Trophoblast cell (in vitro differentiated cells and primary cell): ENCODE measurements around the gene MTLN.
"Not testable (repeated sequence)": the region's sequence is repeated elsewhere in the genome, so short reads cannot be mapped to it uniquely, and the experiment has no call there.

Source experiments
- DNase-seq, 2 donors: peaks; one replicate each; pipeline ENCODE4 v3.0.0-alpha.2; 2016
- H2AFZ ChIP-seq: 2 replicates; pipeline ENCODE4 v1.6.1; 2013; ENCODE audit warnings: low read length, moderate library complexity, mild to moderate bottlenecking; ENCODE audit not compliant: insufficient read depth, poor library complexity
- H2AK5ac ChIP-seq: 2 replicates; pipeline ENCODE4 v1.6.1; 2013; ENCODE audit warnings: mild to moderate bottlenecking, low read length
- H2BK120ac ChIP-seq: 2 replicates; pipeline ENCODE4 v1.6.1; 2013; ENCODE audit warnings: low read length, mild to moderate bottlenecking, moderate library complexity; ENCODE audit not compliant: insufficient read depth, poor library complexity
- H2BK12ac ChIP-seq: 2 replicates; pipeline ENCODE4 v1.6.1; 2013; ENCODE audit warnings: mild to moderate bottlenecking, low read length, moderate library complexity
- H2BK5ac ChIP-seq: 2 replicates; pipeline ENCODE4 v1.6.1; 2013; ENCODE audit warnings: low read length, low read depth, moderate library complexity, mild to moderate bottlenecking; ENCODE audit not compliant: poor library complexity
- H3K14ac ChIP-seq: 2 replicates; pipeline ENCODE4 v1.6.1; 2013; ENCODE audit warnings: mild to moderate bottlenecking, low read length
- H3K18ac ChIP-seq: 2 replicates; pipeline ENCODE4 v1.6.1; 2013; ENCODE audit warnings: mild to moderate bottlenecking, low read length
- H3K23ac ChIP-seq: 2 replicates; pipeline ENCODE4 v1.6.1; 2013; ENCODE audit warnings: low read length
- H3K27ac ChIP-seq: 2 replicates; pipeline ENCODE4 v1.5.1; 2013; ENCODE audit warnings: low read depth, mild to moderate bottlenecking, inconsistent platforms, low read length, moderate library complexity
- H3K27me3 ChIP-seq: 2 replicates; pipeline ENCODE4 v1.6.1; 2013; ENCODE audit warnings: inconsistent platforms, mild to moderate bottlenecking, low read length, moderate library complexity; ENCODE audit not compliant: insufficient read depth
- H3K36me3 ChIP-seq, 2 experiments: 1 replicate in 1 of 2; 2 replicates in 1 of 2; pipeline ENCODE4 v1.6.1; 2013; ENCODE audit warnings: low read length in 2 of 2, mild to moderate bottlenecking in 2 of 2, moderate library complexity in 1 of 2; ENCODE audit not compliant: insufficient read depth in 2 of 2, control insufficient read depth in 1 of 2
- H3K4ac ChIP-seq: 2 replicates; pipeline ENCODE4 v1.6.1; 2013; ENCODE audit warnings: low read depth, mild to moderate bottlenecking, low read length, moderate library complexity
- H3K4me1 ChIP-seq, 2 experiments: 1 replicate in 1 of 2; 2 replicates in 1 of 2; pipeline ENCODE4 v1.6.1; 2013; ENCODE audit warnings: low read length in 2 of 2, mild to moderate bottlenecking in 2 of 2, moderate library complexity in 1 of 2; ENCODE audit not compliant: insufficient read depth in 2 of 2, control insufficient read depth in 1 of 2
- H3K4me2 ChIP-seq: 2 replicates; pipeline ENCODE4 v1.6.1; 2013; ENCODE audit warnings: inconsistent platforms, mild to moderate bottlenecking, low read length, moderate library complexity
- H3K4me3 ChIP-seq: 2 replicates; pipeline ENCODE4 v1.5.1; 2013; ENCODE audit warnings: mild to moderate bottlenecking, low read depth, low read length, inconsistent platforms
- H3K79me1 ChIP-seq: one replicate; pipeline ENCODE4 v1.6.1; 2013; ENCODE audit warnings: low read length
- H3K79me2 ChIP-seq: 2 replicates; pipeline ENCODE4 v1.6.1; 2013; ENCODE audit warnings: low read length, mild to moderate bottlenecking; ENCODE audit not compliant: control insufficient read depth, insufficient read depth, poor library complexity
- H3K9ac ChIP-seq: 2 replicates; pipeline ENCODE4 v1.6.1; 2013; ENCODE audit warnings: mild to moderate bottlenecking, low read length
- H3K9me3 ChIP-seq: 2 replicates; pipeline ENCODE4 v1.6.1; 2013; ENCODE audit warnings: low read depth, mild to moderate bottlenecking, control low read depth, inconsistent platforms, low read length; ENCODE audit not compliant: insufficient read depth
- H4K12ac ChIP-seq: 2 replicates; pipeline ENCODE4 v1.6.1; 2013; ENCODE audit warnings: low read depth, mild to moderate bottlenecking, low read length, moderate library complexity
- H4K8ac ChIP-seq: 2 replicates; pipeline ENCODE4 v1.6.1; 2013; ENCODE audit warnings: low read depth, mild to moderate bottlenecking, low read length, moderate library complexity
- H4K91ac ChIP-seq: one replicate; pipeline ENCODE4 v1.6.1; 2013; ENCODE audit warnings: low read depth, mild to moderate bottlenecking, low read length, moderate library complexity
- WGBS: extraction: QIAGEN DNeasy Blood & Tissue Kit; methylation state at CpG from one replicate; pipeline ENCODE4 v1.1.7; 2013; ENCODE audit warnings: missing lambda C conversion rate; ENCODE audit not compliant: insufficient read length, insufficient coverage; ENCODE audit errors: extremely low coverage; 5-methylcytosine and 5-hydroxymethylcytosine counted together

MTLN gene

GRCh38 chr2:110213522-110213921 lies 1.2 kb upstream of the MTLN start:
- not testable (repeated sequence) for H3K18ac ChIP-seq, H4K8ac ChIP-seq, H3K14ac ChIP-seq, H2AK5ac ChIP-seq, H3K4me2 ChIP-seq, H3K79me1 ChIP-seq, H3K4ac ChIP-seq, H3K23ac ChIP-seq, H3K4me3 ChIP-seq, DNase-seq, H2BK12ac ChIP-seq, H3K27ac ChIP-seq, H2BK120ac ChIP-seq, H4K12ac ChIP-seq, H4K91ac ChIP-seq, H3K27me3 ChIP-seq, H3K79me2 ChIP-seq, H3K9me3 ChIP-seq, H2BK5ac ChIP-seq, H2AFZ ChIP-seq, H3K4me1 ChIP-seq, H3K9ac ChIP-seq
- WGBS = no CpG with 5 or more reads among the region's 3 CpGs
- peaks cover 3 to 12% of the 10 kb centered on the region in 2 experiments for H3K36me3 ChIP-seq

DNA sequence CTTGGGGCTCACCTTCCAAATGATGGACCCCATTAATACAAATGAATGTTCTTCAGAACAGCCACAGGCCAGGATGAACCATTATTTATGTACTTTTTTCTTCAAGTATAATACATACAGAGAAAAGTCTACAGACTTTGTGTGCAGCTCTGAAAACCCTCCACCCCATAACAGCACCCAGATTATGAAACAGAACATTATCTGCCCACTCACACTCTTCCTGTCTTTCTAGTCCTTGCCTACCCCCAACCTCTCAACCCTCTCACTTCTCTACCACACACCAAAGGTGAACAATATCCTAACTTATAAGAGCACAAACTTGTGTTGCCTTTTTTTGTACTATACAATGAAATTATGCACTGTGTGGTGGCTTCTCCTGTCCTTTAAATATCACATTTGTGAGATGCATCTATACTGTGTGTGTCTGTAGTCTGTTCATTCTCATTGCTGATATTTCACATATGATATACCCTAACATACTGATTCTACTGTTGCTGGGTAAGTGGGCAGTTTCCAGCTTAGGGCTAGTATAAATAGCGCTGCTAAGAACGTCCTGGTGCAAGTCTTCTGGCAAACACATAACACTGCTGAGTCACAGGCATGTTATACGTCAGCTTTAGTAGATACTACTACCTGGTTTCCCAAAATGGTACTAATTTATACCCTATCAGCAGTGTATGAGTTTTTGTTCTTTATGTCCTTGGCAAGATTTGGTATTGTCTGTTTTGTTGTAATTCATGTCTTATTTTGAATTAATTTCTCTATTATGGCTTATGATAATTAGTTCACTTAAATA lies 6.5 kb downstream of the MTLN start:
- Histone ChIP-seq H3K27me3 (no peaks in the 10 kb centered on the region), H3K4me1 (peaks cover 3% of the 10 kb centered on the region in 2 experiments), H3K4ac (no peak overlapping the region), H4K91ac (no peak overlapping the region), H2BK120ac (no peak overlapping the region), H2BK5ac (no peak overlapping the region), H4K12ac (no peak overlapping the region), H3K79me2 (no peaks in the 10 kb centered on the region), H3K18ac (no peak overlapping the region), H3K79me1 (peaks cover 5% of the 10 kb centered on the region), H3K4me2 (no peak overlapping the region), H2AK5ac (no peak overlapping the region), H4K8ac (no peak overlapping the region), H3K9me3 (no peaks in the 10 kb centered on the region), H3K14ac (no peak overlapping the region), H3K36me3 (peaks cover 1 to 10% of the 10 kb centered on the region in 2 experiments), H3K27ac (no peak overlapping the region), H3K23ac (no peak overlapping the region), H3K4me3 (no peak overlapping the region), H2BK12ac (no peak overlapping the region), H2AFZ (no peak overlapping the region), H3K9ac (no peak overlapping the region)
- no CpG with 5 or more reads among the region's 3 CpGs for WGBS
- peak in 1 of 2 donors; percentile 6 for DNase-seq

- H3K4me2 ChIP-seq = peak within 1 kb of the TSS; percentile 91
- H3K9me3 ChIP-seq = no peaks in the 10 kb centered on the region
- H3K4me1 ChIP-seq = peaks cover 3% of the 10 kb centered on the region in 2 experiments
- H3K18ac ChIP-seq = peak within 1 kb of the TSS; percentile 1
- H3K23ac ChIP-seq = no peak within 1 kb of the TSS
- no peak within 1 kb of the TSS for H3K27ac ChIP-seq
- no peaks in the 10 kb centered on the region for H3K79me2 ChIP-seq
- peak within 1 kb of the TSS; percentile 14 for H3K9ac ChIP-seq
- H3K36me3 ChIP-seq = peaks cover 0 to 5% of the 10 kb centered on the region in 2 experiments
- DNase-seq = peak; percentile 99
- peak within 1 kb of the TSS; percentile 75 for H4K91ac ChIP-seq
- no peak within 1 kb of the TSS for H3K4ac ChIP-seq
- H3K14ac ChIP-seq = no peak within 1 kb of the TSS
- H2AK5ac ChIP-seq = no peak within 1 kb of the TSS
- no peak within 1 kb of the TSS for H2BK12ac ChIP-seq
- WGBS = 100% methylated on average over 2 of the region's 43 CpGs
- H4K8ac ChIP-seq = peak within 1 kb of the TSS; percentile 86
- peak within 1 kb of the TSS; percentile 52 for H2BK120ac ChIP-seq
- peak within 1 kb of the TSS; percentile 76 for H3K4me3 ChIP-seq
- peak within 1 kb of the TSS; percentile 98 for H2AFZ ChIP-seq
- H2BK5ac ChIP-seq = no peak within 1 kb of the TSS
- H4K12ac ChIP-seq = peak within 1 kb of the TSS; percentile 9
- H3K79me1 ChIP-seq = peaks cover 5% of the 10 kb centered on the region
- H3K27me3 ChIP-seq = no peaks in the 10 kb centered on the region
These were observed 7.7 kb downstream of the MTLN start, which contains the start of gene NPHP1 for GRCh38 chr2:110204408-110205385. Gene NPHP1 (minus strand): TSS chr2:110205013. CDS start chr2:110204968, 45 bp downstream.

DNA sequence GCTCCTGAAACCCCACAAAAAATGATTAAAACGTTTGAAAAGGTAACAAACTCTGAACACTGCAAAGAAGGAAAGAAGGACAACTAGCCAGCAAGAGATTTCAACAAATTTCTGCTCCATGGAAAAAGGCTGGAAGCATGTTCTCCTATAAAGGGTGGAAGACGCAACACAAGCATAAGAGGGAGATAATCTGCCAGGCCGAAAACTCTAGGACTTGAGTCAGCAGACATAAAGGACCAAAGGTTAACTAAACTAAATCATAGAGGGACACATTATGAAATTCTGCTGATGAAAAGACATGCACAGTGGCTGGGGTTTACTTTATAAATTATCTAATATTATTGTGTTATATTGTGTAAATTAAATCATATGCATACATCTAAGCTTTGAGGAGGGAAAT lies 14.3 kb downstream of the MTLN start:
- no peaks in the 10 kb centered on the region for H3K79me1 ChIP-seq
- no peaks in the 10 kb centered on the region for H3K36me3 ChIP-seq
- no peak for DNase-seq

More for the DNA sequence above, 14.3 kb downstream of the MTLN start:
- Histone ChIP-seq H4K91ac (no peak overlapping the region), H3K23ac (no peak overlapping the region), H3K4ac (no peak overlapping the region), H3K4me1 (no peaks in the 10 kb centered on the region), H3K9ac (no peak overlapping the region), H3K9me3 (no peaks in the 10 kb centered on the region), H2BK120ac (no peak overlapping the region), H3K4me2 (no peak overlapping the region), H3K79me2 (no peaks in the 10 kb centered on the region), H3K27me3 (no peaks in the 10 kb centered on the region), H2BK5ac (no peak overlapping the region), H3K4me3 (no peak overlapping the region), H2AFZ (no peak overlapping the region), H4K12ac (no peak overlapping the region), H3K18ac (no peak overlapping the region), H4K8ac (no peak overlapping the region), H2BK12ac (no peak overlapping the region), H2AK5ac (no peak overlapping the region), H3K27ac (no peak overlapping the region), H3K14ac (no peak overlapping the region)
- no CpG with 5 or more reads among the region's 3 CpGs for WGBS
